Measurements from ENCODE around the gene LIX1L.

DNA sequence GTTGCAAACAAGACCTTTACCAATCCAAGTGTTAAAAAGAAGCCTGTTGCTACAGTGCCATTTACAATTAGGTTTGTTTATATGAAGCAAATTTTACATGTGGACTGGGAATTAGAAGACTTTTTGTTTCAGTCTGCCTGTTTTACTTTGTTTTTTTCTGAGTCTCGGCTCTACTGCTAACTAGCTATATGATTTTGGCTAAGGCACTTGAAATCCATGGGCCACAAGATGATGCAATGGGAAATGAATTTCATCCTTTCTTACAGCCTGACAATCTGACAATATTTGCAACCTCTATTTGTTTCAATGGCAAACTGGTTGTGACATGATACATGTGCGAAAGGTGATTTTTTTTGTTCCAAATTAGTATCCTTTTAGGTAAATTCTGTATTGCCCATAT, 35.6 kb downstream of the LIX1L start:
- no peak for TF ChIP-seq RAD21 (IDR thresholded peaks at IDR 0.05; ENCODE audit: low read depth)
- no peak for TF ChIP-seq POLR2A (IDR thresholded peaks at IDR 0.05; ENCODE audit: borderline replicate concordance, extremely low read depth, insufficient read depth, insufficient read length)
- TF ChIP-seq, protein P1, sequence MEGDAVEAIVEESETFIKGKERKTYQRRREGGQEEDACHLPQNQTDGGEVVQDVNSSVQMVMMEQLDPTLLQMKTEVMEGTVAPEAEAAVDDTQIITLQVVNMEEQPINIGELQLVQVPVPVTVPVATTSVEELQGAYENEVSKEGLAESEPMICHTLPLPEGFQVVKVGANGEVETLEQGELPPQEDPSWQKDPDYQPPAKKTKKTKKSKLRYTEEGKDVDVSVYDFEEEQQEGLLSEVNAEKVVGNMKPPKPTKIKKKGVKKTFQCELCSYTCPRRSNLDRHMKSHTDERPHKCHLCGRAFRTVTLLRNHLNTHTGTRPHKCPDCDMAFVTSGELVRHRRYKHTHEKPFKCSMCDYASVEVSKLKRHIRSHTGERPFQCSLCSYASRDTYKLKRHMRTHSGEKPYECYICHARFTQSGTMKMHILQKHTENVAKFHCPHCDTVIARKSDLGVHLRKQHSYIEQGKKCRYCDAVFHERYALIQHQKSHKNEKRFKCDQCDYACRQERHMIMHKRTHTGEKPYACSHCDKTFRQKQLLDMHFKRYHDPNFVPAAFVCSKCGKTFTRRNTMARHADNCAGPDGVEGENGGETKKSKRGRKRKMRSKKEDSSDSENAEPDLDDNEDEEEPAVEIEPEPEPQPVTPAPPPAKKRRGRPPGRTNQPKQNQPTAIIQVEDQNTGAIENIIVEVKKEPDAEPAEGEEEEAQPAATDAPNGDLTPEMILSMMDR (IDR thresholded peaks at IDR 0.05 in 2 of 3, conservative IDR thresholded peaks at IDR 0.05 in 1 of 3; ENCODE audit: borderline replicate concordance in 1 of 3, insufficient read depth in 1 of 3, low read depth in 2 of 3, low read length in 2 of 3), result no peak
- no peak for TF ChIP-seq EZH2 (IDR thresholded peaks at IDR 0.05)
- TF ChIP-seq ELF1 (IDR thresholded peaks at IDR 0.05; ENCODE audit: borderline replicate concordance, low read depth), result no peak
- TF ChIP-seq POLR2AphosphoS5 (IDR thresholded peaks at IDR 0.05; ENCODE audit: low read depth, low read length), result no peak
- no peak for TF ChIP-seq CBX3 (IDR thresholded peaks at IDR 0.05; ENCODE audit: low read depth)
- no peak for TF ChIP-seq SP1 (IDR thresholded peaks at IDR 0.05; ENCODE audit: low read depth)
- TF ChIP-seq, protein P2, sequence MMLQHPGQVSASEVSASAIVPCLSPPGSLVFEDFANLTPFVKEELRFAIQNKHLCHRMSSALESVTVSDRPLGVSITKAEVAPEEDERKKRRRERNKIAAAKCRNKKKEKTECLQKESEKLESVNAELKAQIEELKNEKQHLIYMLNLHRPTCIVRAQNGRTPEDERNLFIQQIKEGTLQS (IDR thresholded peaks at IDR 0.05), result no peak
- TF ChIP-seq, protein P3, sequence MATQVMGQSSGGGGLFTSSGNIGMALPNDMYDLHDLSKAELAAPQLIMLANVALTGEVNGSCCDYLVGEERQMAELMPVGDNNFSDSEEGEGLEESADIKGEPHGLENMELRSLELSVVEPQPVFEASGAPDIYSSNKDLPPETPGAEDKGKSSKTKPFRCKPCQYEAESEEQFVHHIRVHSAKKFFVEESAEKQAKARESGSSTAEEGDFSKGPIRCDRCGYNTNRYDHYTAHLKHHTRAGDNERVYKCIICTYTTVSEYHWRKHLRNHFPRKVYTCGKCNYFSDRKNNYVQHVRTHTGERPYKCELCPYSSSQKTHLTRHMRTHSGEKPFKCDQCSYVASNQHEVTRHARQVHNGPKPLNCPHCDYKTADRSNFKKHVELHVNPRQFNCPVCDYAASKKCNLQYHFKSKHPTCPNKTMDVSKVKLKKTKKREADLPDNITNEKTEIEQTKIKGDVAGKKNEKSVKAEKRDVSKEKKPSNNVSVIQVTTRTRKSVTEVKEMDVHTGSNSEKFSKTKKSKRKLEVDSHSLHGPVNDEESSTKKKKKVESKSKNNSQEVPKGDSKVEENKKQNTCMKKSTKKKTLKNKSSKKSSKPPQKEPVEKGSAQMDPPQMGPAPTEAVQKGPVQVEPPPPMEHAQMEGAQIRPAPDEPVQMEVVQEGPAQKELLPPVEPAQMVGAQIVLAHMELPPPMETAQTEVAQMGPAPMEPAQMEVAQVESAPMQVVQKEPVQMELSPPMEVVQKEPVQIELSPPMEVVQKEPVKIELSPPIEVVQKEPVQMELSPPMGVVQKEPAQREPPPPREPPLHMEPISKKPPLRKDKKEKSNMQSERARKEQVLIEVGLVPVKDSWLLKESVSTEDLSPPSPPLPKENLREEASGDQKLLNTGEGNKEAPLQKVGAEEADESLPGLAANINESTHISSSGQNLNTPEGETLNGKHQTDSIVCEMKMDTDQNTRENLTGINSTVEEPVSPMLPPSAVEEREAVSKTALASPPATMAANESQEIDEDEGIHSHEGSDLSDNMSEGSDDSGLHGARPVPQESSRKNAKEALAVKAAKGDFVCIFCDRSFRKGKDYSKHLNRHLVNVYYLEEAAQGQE (IDR thresholded peaks at IDR 0.05; ENCODE audit: low read depth), result no peak
- no peak for TF ChIP-seq CEBPB (IDR thresholded peaks at IDR 0.05; ENCODE audit: low read depth)
- TF ChIP-seq, protein P4, sequence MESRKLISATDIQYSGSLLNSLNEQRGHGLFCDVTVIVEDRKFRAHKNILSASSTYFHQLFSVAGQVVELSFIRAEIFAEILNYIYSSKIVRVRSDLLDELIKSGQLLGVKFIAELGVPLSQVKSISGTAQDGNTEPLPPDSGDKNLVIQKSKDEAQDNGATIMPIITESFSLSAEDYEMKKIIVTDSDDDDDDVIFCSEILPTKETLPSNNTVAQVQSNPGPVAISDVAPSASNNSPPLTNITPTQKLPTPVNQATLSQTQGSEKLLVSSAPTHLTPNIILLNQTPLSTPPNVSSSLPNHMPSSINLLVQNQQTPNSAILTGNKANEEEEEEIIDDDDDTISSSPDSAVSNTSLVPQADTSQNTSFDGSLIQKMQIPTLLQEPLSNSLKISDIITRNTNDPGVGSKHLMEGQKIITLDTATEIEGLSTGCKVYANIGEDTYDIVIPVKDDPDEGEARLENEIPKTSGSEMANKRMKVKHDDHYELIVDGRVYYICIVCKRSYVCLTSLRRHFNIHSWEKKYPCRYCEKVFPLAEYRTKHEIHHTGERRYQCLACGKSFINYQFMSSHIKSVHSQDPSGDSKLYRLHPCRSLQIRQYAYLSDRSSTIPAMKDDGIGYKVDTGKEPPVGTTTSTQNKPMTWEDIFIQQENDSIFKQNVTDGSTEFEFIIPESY (IDR thresholded peaks at IDR 0.05; ENCODE audit: extremely low read depth, insufficient replicate concordance, low read length), result no peak
- TF ChIP-seq JUND (IDR thresholded peaks at IDR 0.05), result no peak
- TF ChIP-seq, protein P5, sequence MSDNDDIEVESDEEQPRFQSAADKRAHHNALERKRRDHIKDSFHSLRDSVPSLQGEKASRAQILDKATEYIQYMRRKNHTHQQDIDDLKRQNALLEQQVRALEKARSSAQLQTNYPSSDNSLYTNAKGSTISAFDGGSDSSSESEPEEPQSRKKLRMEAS (IDR thresholded peaks at IDR 0.05), result no peak

All from HCT116 (cell line).